ENCODE results near the gene COL1A1.

Gene COL1A1

GRCh38 chr17:50134206-50135110 lies 67.0 kb downstream of the COL1A1 start:
- ChIA-PET POLR2A (ENCODE audit: low non-redundant PET) (no interaction called here), CTCF (interaction anchor here (1.0 to 1.1 kb wide), 2 partner anchors 14 to 40 kb away, joined by 3 to 5 read pairs; no protein-coding TSS in a partner anchor)
- H3K27ac ChIP-seq, result peak overlapping the region; percentile 76
- TF ChIP-seq, protein P1, sequence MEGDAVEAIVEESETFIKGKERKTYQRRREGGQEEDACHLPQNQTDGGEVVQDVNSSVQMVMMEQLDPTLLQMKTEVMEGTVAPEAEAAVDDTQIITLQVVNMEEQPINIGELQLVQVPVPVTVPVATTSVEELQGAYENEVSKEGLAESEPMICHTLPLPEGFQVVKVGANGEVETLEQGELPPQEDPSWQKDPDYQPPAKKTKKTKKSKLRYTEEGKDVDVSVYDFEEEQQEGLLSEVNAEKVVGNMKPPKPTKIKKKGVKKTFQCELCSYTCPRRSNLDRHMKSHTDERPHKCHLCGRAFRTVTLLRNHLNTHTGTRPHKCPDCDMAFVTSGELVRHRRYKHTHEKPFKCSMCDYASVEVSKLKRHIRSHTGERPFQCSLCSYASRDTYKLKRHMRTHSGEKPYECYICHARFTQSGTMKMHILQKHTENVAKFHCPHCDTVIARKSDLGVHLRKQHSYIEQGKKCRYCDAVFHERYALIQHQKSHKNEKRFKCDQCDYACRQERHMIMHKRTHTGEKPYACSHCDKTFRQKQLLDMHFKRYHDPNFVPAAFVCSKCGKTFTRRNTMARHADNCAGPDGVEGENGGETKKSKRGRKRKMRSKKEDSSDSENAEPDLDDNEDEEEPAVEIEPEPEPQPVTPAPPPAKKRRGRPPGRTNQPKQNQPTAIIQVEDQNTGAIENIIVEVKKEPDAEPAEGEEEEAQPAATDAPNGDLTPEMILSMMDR (conservative IDR thresholded peaks at IDR 0.05; ENCODE audit: low read depth), result no peak
- DNase-seq (ENCODE audit: low spot score), result no peak

GRCh38 chr17:50133769-50134099 lies 67.7 kb downstream of the COL1A1 start:
- CTCF ChIA-PET, result no interaction called here
- H3K27ac ChIP-seq, result peak overlapping the region; percentile 76
- TF ChIP-seq, protein P1 (conservative IDR thresholded peaks at IDR 0.05; ENCODE audit: low read depth), result no peak
- POLR2A ChIA-PET (ENCODE audit: low non-redundant PET), result no interaction called here
- DNase-seq (ENCODE audit: low spot score), result no peak

All from RWPE1 (cell line).